Measurements from ENCODE around the gene CUX1.

DNA sequence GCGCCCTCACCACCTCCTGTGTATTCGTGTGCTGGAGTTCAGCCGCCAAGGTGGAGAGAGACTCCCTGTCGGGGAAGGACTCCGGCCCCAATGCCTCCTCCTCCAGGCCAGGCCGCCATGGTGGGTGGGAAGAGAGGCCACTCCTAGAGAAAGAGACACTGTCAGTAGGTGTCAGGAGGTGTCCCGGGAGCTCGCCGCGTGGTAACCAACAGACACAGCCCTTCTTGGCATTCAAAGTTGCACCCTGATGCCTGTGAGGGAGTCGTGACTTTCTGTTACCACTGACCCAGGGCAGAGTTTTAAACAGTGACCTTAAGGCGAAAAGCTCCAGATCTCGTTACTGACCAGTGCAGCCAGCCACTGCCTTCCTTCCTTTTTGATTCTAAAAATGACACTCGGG, 155.2 kb downstream of the CUX1 start:
- TF ChIP-seq CTCF (IDR thresholded peaks at IDR 0.05) = no peak
- no peak for TF ChIP-seq POLR2A (IDR thresholded peaks at IDR 0.05)

Data from lower leg skin (tissue), 3 donors.